ENCODE results near the gene GSTM4.

Gene GSTM4

DNA sequence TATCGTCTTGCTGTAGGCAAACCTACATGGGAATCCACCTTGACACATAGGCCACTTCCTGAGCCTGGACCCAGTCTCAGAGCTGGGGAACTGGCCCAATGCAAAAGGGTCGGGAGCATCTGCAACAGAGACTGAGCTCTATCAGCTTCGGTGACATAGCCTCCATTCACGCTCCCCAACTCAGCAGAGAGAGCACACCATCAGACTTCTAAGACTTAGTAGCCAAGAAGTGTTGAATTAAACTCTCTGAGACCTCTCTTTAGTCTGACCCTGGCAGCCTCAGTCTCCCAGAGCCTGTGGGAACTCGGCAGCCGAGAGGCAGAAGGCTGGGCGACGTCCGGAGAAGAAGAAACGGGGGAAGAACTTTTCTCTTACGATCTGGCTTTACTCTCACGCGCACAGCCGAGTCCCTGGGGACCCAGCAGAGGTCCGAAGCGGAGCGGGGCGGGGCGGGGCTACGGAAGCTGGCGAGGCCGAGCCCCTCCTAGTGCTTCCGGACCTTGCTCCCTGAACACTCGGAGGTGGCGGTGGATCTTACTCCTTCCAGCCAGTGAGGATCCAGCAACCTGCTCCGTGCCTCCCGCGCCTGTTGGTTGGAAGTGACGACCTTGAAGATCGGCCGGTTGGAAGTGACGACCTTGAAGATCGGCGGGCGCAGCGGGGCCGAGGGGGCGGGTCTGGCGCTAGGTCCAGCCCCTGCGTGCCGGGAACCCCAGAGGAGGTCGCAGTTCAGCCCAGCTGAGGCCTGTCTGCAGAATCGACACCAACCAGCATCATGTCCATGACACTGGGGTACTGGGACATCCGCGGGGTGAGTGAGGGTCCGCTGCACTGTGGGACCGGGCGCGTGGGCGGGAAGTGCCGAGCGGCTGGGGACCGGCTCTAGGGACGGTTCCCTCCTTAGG lies at the start of gene GSTM4:
Gene GSTM4 (plus strand): TSS at position 485 of the 905 bp plus-strand sequence. CDS start 291 bp downstream, at position 776.
- peak; percentile 95 for DNase-seq (ENCODE audit: low spot score)
- TF ChIP-seq, protein P1, sequence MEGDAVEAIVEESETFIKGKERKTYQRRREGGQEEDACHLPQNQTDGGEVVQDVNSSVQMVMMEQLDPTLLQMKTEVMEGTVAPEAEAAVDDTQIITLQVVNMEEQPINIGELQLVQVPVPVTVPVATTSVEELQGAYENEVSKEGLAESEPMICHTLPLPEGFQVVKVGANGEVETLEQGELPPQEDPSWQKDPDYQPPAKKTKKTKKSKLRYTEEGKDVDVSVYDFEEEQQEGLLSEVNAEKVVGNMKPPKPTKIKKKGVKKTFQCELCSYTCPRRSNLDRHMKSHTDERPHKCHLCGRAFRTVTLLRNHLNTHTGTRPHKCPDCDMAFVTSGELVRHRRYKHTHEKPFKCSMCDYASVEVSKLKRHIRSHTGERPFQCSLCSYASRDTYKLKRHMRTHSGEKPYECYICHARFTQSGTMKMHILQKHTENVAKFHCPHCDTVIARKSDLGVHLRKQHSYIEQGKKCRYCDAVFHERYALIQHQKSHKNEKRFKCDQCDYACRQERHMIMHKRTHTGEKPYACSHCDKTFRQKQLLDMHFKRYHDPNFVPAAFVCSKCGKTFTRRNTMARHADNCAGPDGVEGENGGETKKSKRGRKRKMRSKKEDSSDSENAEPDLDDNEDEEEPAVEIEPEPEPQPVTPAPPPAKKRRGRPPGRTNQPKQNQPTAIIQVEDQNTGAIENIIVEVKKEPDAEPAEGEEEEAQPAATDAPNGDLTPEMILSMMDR (IDR thresholded peaks at IDR 0.05): no peak
- peak within 1 kb of the TSS; percentile 81 to 91 for H3K27ac ChIP-seq
- H3K4me3 ChIP-seq: peak within 1 kb of the TSS; percentile 86

DNA sequence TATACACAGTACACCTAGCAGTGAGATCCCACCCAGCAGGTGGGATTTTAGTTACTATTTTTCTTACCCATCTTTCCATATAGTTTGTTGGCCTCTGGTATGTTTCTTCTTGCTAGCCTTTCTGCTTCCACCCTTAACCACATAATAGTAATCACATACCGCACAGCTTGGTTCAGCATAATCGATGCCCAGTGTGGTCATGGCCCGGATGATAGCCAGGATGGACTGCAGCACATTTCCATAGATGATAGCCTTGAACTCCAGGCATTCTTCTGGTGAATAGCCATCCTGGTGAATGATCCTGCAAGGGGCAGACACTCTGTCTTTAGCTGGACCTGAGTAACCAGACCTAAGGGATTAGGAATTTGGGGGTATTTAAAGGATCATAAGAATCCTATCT lies 46.0 kb upstream of the GSTM4 start:
- no peak for DNase-seq (ENCODE audit: low spot score)
- TF ChIP-seq, protein P1 (IDR thresholded peaks at IDR 0.05): no peak
- Histone ChIP-seq H3K27ac (no peak overlapping the region), H3K4me3 (no peak overlapping the region)

DNA sequence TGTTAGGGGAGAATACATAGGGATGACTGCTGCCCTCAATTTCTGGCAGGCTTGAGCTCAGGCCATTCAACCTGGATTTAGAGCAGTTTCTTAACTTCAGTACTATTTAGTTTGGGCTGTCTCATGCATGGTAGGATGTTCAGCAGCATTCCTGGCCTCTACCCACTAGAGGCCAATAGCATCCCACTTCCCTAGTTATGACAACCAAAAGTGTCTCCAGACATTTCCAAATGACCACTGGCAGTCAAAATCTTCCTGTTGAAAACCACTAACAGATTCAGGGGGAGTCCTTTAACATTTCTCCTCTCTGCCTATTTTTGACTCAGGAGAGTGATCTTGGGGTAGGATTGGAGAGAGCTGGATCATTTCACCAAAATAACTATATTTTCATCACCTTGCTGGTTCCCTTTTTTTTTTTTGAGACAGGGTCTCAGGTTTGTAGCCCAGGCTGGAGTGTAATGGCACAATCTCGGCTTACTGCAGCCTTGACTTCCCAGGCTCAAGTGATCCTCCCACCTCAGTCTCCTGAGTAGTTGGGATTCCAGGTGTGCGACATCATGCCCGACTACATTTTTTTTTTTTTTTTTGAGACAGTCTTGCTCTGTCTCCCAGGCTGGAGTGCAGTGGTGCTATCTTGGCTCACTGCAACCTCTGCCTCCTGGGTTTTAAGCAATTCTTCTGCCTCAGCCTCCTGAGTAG lies 45.1 kb upstream of the GSTM4 start:
- TF ChIP-seq, protein P1 (IDR thresholded peaks at IDR 0.05): no peak
- no peak for DNase-seq (ENCODE audit: low spot score)
- H3K27ac ChIP-seq: no peak overlapping the region
- H3K4me3 ChIP-seq: no peak overlapping the region

DNA sequence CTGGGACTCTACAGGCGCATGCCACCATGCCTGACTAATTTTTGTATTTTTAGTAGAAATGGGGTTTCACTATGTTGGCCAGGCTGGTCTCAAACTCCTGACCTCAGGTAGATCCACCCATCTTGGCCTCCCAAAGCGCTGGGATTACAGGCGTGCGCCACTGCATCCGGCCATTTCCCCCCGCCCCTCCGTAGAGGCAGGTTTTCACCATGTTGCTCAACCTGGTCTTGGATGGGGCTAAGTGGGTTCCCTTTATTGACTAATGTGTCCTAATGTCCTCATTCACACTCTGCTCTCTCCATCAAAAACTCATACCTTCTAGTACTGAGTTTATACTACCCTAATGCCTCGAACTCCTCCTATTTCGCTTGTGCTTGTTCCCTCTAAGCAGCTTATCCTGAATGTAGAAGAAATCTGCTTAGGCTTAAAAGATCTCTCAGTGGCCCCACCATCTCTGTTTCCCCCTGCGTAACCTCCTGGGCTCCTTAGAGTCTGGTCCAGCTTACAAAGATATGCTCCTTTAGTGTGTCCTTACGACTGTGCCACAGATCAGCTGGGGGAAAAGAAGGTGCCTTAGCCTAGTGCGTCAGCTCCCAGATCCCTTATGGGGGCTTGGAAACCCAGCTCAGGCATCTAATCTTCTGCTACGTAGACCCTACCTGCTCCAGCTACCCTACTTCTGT lies 44.5 kb upstream of the GSTM4 start:
- Histone ChIP-seq H3K4me3 (no peak overlapping the region), H3K27ac (no peak overlapping the region)
- TF ChIP-seq, protein P1 (IDR thresholded peaks at IDR 0.05): no peak
- DNase-seq (ENCODE audit: low spot score): no peak

DNA sequence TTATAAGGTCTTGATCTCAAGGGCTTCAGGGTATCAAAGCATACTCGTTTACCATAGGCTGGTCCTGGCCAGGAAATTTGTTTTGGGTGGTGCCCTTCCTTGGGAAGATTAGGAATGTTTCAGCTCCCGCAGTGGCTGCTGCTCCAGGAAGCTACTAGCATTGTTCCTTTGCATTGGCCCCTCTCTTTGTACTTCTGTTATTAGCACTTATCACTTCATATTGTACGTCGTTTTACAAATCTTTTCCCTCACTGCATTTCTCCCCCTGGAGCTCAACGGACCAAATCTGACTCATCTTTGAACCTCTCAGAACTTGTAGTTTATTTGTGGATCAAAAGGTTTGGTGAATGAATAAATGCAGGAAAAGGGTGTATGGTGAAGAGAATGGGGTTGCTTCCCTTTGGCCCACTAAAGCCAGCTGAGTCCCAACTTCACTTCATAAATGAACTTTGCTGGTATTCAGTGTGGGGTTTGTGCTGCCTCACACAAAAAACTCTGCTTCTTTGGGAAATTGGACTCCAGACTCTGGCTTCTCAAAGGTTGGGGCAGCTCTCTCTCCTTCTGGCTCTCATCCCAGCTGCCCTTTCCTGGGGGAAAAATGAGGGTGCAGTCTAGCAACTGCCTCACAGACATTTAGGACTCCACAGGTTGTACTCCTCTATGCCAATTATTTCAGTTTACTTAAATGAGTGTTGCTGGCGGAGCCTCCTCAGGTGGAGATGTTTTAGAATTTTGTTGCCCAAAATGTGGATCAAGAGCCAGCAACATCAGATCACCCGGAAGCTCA lies 42.3 kb upstream of the GSTM4 start:
- DNase-seq (ENCODE audit: low spot score): no peak
- TF ChIP-seq, protein P1 (IDR thresholded peaks at IDR 0.05): no peak
- H3K27ac ChIP-seq: no peak overlapping the region
- no peak overlapping the region for H3K4me3 ChIP-seq

DNA sequence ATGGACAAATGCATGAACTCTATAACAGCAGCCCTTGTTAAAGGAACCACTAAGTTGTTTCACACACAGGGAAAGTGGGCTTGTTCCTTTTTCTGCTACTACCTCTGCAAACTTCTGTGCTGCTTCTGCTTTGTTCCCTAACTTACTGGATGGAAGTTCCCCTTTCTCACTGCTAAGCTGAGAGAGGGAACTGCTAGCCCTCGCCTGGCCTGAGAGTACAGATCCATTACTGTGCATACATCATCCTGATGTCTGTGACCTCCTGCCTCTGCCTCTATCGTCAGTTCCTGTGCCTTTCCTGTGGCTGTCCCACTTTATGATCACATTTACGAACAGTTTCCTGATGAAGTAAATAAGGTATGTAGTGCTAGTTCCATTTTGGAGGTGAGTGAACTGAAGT lies 40.0 kb upstream of the GSTM4 start:
- DNase-seq (ENCODE audit: low spot score): no peak
- Histone ChIP-seq H3K27ac (peak overlapping the region in 1 of 2 donors; percentile 57), H3K4me3 (no peak overlapping the region)
- TF ChIP-seq, protein P1 (IDR thresholded peaks at IDR 0.05): no peak

Measured in coronary artery (tissue), 2 donors.